Measurements from ENCODE around the gene DCST2. TPM values are rescaled to one million over a fixed set of nuclear protein-coding genes. Genes with fewer than 3 reads are reported as not detected.
A peak's percentile ranks its signal among the peaks of the same experiment; 100 is the strongest.

The DCST2 gene
- total and polyA plus RNA-seq, 9 of the 15 experiments (the other 6 are each of a cell fraction or from before 2014, with no cell fraction given): 0.09 to 0.49 (median 0.11) TPM; not detected in 3

- no peak for TF ChIP-seq ARID3A (IDR thresholded peaks at IDR 0.05; ENCODE audit: borderline replicate concordance, low read depth, low read length)
- TF ChIP-seq, protein P1, sequence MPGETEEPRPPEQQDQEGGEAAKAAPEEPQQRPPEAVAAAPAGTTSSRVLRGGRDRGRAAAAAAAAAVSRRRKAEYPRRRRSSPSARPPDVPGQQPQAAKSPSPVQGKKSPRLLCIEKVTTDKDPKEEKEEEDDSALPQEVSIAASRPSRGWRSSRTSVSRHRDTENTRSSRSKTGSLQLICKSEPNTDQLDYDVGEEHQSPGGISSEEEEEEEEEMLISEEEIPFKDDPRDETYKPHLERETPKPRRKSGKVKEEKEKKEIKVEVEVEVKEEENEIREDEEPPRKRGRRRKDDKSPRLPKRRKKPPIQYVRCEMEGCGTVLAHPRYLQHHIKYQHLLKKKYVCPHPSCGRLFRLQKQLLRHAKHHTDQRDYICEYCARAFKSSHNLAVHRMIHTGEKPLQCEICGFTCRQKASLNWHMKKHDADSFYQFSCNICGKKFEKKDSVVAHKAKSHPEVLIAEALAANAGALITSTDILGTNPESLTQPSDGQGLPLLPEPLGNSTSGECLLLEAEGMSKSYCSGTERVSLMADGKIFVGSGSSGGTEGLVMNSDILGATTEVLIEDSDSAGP (CRISPR knock-in tag; IDR thresholded peaks at IDR 0.05): no peak
- peak in 1 of 2 experiments; percentile 49; a peak in 1 of 4 replicates for TF ChIP-seq FOXK2 (conservative IDR thresholded peaks at IDR 0.05 in 1 of 2, IDR thresholded peaks at IDR 0.05 in 1 of 2; ENCODE audit: low read depth in 2 of 2)
- TF ChIP-seq GTF2A2 (tag; IDR thresholded peaks at IDR 0.05): no peak
- no peak for TF ChIP-seq ZNF347 (CRISPR knock-in tag; IDR thresholded peaks at IDR 0.05; ENCODE audit: low read depth)
- no peak for TF ChIP-seq EWSR1 (IDR thresholded peaks at IDR 0.05; ENCODE audit: borderline replicate concordance, low read depth, partially characterized antibody)
- no peak for TF ChIP-seq ZNF445 (CRISPR knock-in tag; IDR thresholded peaks at IDR 0.05; ENCODE audit: low read depth)
- TF ChIP-seq PHF21A (IDR thresholded peaks at IDR 0.05; ENCODE audit: borderline replicate concordance, low read depth): no peak
- no peak for TF ChIP-seq ZNF280A (IDR thresholded peaks at IDR 0.05; ENCODE audit: low read depth, partially characterized antibody)
- no peak for TF ChIP-seq ZEB2 (IDR thresholded peaks at IDR 0.05)
- no peak for TF ChIP-seq ARID1B (IDR thresholded peaks at IDR 0.05)
- TF ChIP-seq TAF7 (tag; IDR thresholded peaks at IDR 0.05): no peak
- TF ChIP-seq E2F6 (IDR thresholded peaks at IDR 0.05; ENCODE audit: borderline replicate concordance in 1 of 2, extremely low read depth in 1 of 2, insufficient read depth in 1 of 2, insufficient read length in 1 of 2, low read depth in 1 of 2, low read length in 1 of 2, poor library complexity in 1 of 2, severe bottlenecking in 1 of 2): no peak
- TF ChIP-seq, protein P2, sequence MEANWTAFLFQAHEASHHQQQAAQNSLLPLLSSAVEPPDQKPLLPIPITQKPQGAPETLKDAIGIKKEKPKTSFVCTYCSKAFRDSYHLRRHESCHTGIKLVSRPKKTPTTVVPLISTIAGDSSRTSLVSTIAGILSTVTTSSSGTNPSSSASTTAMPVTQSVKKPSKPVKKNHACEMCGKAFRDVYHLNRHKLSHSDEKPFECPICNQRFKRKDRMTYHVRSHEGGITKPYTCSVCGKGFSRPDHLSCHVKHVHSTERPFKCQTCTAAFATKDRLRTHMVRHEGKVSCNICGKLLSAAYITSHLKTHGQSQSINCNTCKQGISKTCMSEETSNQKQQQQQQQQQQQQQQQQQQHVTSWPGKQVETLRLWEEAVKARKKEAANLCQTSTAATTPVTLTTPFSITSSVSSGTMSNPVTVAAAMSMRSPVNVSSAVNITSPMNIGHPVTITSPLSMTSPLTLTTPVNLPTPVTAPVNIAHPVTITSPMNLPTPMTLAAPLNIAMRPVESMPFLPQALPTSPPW (CRISPR knock-in tag; IDR thresholded peaks at IDR 0.05): peak; percentile 57
- no peak for TF ChIP-seq ZNF253 (CRISPR knock-in tag; conservative IDR thresholded peaks at IDR 0.05)
- no peak for TF ChIP-seq NUFIP1 (IDR thresholded peaks at IDR 0.05; ENCODE audit: partially characterized antibody)
- no peak; the same call in 1 of the 2 replicates for TF ChIP-seq E2F1 (CRISPR knock-in tag; IDR thresholded peaks at IDR 0.05)
- TF ChIP-seq HDGF (IDR thresholded peaks at IDR 0.05): 0 out of 2 replicates have a peak, but pooled peaks have one; percentile 39
Measured at GRCh38 chr1:155061381-155062150, 28.0 kb upstream of the DCST2 start (continued).

Measured in K562 (cell line).